Measurements from ENCODE around the gene FGFBP3. TPM values are rescaled to one million over a fixed set of nuclear protein-coding genes. Genes with fewer than 3 reads are reported as not detected.

The FGFBP3 gene
- total RNA-seq, 3 donors from 2014 or later = 0.59 to 1.1 (median 0.66) TPM

- Histone ChIP-seq H3K9me3 (no peaks in the 10 kb centered on the region), H3K27ac (no peak overlapping the region), H3K36me3 (no peaks in the 10 kb centered on the region), H3K4me1 (no peaks in the 10 kb centered on the region), H3K4me3 (no peak overlapping the region), H3K27me3 (no peaks in the 10 kb centered on the region)
- intact Hi-C loops (cut with DNase I; ENCODE audit: low total_unique reads) = no loop called here
- TF ChIP-seq POLR2AphosphoS5 (IDR thresholded peaks at IDR 0.05) = no peak
- TF ChIP-seq CTCF (IDR thresholded peaks at IDR 0.05) = no peak
- no peak for TF ChIP-seq POLR2A (IDR thresholded peaks at IDR 0.05)
- DNase-seq (ENCODE audit: low spot score in 2 of 2) = no peak
Observed at GRCh38 chr10:91875156-91875555, 34.1 kb downstream of the FGFBP3 start.

GRCh38 chr10:91865562-91866081 is 43.7 kb downstream of the FGFBP3 start:
- intact Hi-C loops (cut with DNase I; ENCODE audit: low total_unique reads) = no loop called here
- Histone ChIP-seq H3K27me3 (no peaks in the 10 kb centered on the region), H3K9me3 (no peaks in the 10 kb centered on the region), H3K36me3 (peaks cover 5% of the 10 kb centered on the region), H3K4me3 (no peak overlapping the region), H3K27ac (no peak overlapping the region), H3K4me1 (no peaks in the 10 kb centered on the region)
- DNase-seq (ENCODE audit: low spot score in 2 of 2) = no peak
- TF ChIP-seq POLR2AphosphoS5 (IDR thresholded peaks at IDR 0.05) (no peak), POLR2A (IDR thresholded peaks at IDR 0.05) (no peak), CTCF (IDR thresholded peaks at IDR 0.05) (no peak)

GRCh38 chr10:91864744-91865143 is 44.5 kb downstream of the FGFBP3 start:
- no peak overlapping the region for H3K4me3 ChIP-seq
- H3K36me3 ChIP-seq = peaks cover 5% of the 10 kb centered on the region
- DNase-seq (ENCODE audit: low spot score in 2 of 2) = no peak
- TF ChIP-seq POLR2AphosphoS5 (IDR thresholded peaks at IDR 0.05) (no peak), POLR2A (IDR thresholded peaks at IDR 0.05) (no peak), CTCF (IDR thresholded peaks at IDR 0.05) (no peak)
- no peaks in the 10 kb centered on the region for H3K27me3 ChIP-seq
- intact Hi-C loops (cut with DNase I; ENCODE audit: low total_unique reads) = no loop called here
- H3K4me1 ChIP-seq = no peaks in the 10 kb centered on the region
- H3K27ac ChIP-seq = no peak overlapping the region
- no peaks in the 10 kb centered on the region for H3K9me3 ChIP-seq

- Histone ChIP-seq H3K4me1 (no peaks in the 10 kb centered on the region), H3K9me3 (no peaks in the 10 kb centered on the region), H3K27ac (no peak overlapping the region), H3K36me3 (peaks cover 5% of the 10 kb centered on the region), H3K27me3 (no peaks in the 10 kb centered on the region), H3K4me3 (no peak overlapping the region)
- TF ChIP-seq CTCF (IDR thresholded peaks at IDR 0.05) = no peak
- TF ChIP-seq POLR2AphosphoS5 (IDR thresholded peaks at IDR 0.05) = no peak
- no peak for TF ChIP-seq POLR2A (IDR thresholded peaks at IDR 0.05)
- DNase-seq (ENCODE audit: low spot score in 2 of 2) = no peak
- intact Hi-C loops (cut with DNase I; ENCODE audit: low total_unique reads) = no loop called here
Observed at GRCh38 chr10:91864099-91864498, 45.2 kb downstream of the FGFBP3 start.

- no peak overlapping the region for H3K27ac ChIP-seq
- no peaks in the 10 kb centered on the region for H3K9me3 ChIP-seq
- no peak for DNase-seq (ENCODE audit: low spot score in 2 of 2)
- intact Hi-C loops (cut with DNase I; ENCODE audit: low total_unique reads) = no loop called here
- no peak overlapping the region for H3K4me3 ChIP-seq
- no peaks in the 10 kb centered on the region for H3K27me3 ChIP-seq
- peaks cover 5% of the 10 kb centered on the region for H3K36me3 ChIP-seq
- no peaks in the 10 kb centered on the region for H3K4me1 ChIP-seq
- no peak for TF ChIP-seq POLR2AphosphoS5 (IDR thresholded peaks at IDR 0.05)
- TF ChIP-seq POLR2A (IDR thresholded peaks at IDR 0.05) = no peak
- no peak for TF ChIP-seq CTCF (IDR thresholded peaks at IDR 0.05)
Observed at GRCh38 chr10:91860885-91861284, 48.4 kb downstream of the FGFBP3 start.
